GM23338 (cell line): ENCODE data around the gene VPS41.

Experiments
- CREB1 ChIP-seq: fragments of 250-450 bp; sonication (Bioruptor Pico); IDR thresholded peaks from 2 replicates; pipeline ENCODE4 v1.5.0; 2020; ENCODE audit warnings: low read depth, mild to moderate bottlenecking, moderate library complexity
- EZH2 ChIP-seq: fragments of 200-600 bp; sonication (generic); IDR thresholded peaks from one replicate; pipeline ENCODE4 v1.8.0; 2017; ENCODE audit warnings: antibody characterized with exemption, mild to moderate bottlenecking, low read depth; ENCODE audit not compliant: unreplicated experiment
- EZH2phosphoT487 ChIP-seq: fragments of 200-600 bp; sonication (generic); IDR thresholded peaks from one replicate; pipeline ENCODE4 v1.8.1; 2018; ENCODE audit warnings: antibody characterized with exemption; ENCODE audit not compliant: unreplicated experiment
- JUNB ChIP-seq: IDR thresholded peaks from one replicate; pipeline ENCODE4 v1.6.1; 2016; ENCODE audit warnings: antibody characterized with exemption; ENCODE audit not compliant: unreplicated experiment
- NANOG ChIP-seq: IDR thresholded peaks from 2 replicates; pipeline ENCODE4 v1.6.1; 2016; ENCODE audit warnings: antibody characterized with exemption, borderline replicate concordance
- POLR2AphosphoS5 ChIP-seq: IDR thresholded peaks from 2 replicates; pipeline ENCODE4 v1.6.1; 2016; ENCODE audit warnings: antibody characterized with exemption, low read depth
- STAT1 ChIP-seq: IDR thresholded peaks from one replicate; pipeline ENCODE4 v1.6.1; 2016; ENCODE audit warnings: antibody characterized with exemption; ENCODE audit not compliant: unreplicated experiment
- ZNF114 ChIP-seq: fragments of 250-450 bp; sonication (Bioruptor Pico); IDR thresholded peaks from 2 replicates; pipeline ENCODE4 v1.5.0; 2020; ENCODE audit warnings: mild to moderate bottlenecking, moderate library complexity
- ZNF331 ChIP-seq: fragments of 250-450 bp; sonication (Bioruptor Pico); IDR thresholded peaks from 2 replicates; pipeline ENCODE4 v1.5.0; 2020; ENCODE audit warnings: low read depth, mild to moderate bottlenecking, moderate library complexity
- TF ChIP-seq, protein P1 (sequence below): IDR thresholded peaks from one replicate; pipeline ENCODE4 v1.6.1; 2018; ENCODE audit warnings: antibody characterized with exemption; ENCODE audit not compliant: unreplicated experiment
- TF ChIP-seq, protein P2 (sequence below), 2 experiments: fragments of 200-600 bp in 1 of 2; sonication (generic) in 1 of 2; conservative IDR thresholded peaks; 2 replicates each; pipeline versions ENCODE4 v1.5.1 to v1.6.1; 2016 to 2017; ENCODE audit warnings: antibody characterized with exemption in 2 of 2, low read depth in 2 of 2, mild to moderate bottlenecking in 2 of 2, moderate library complexity in 1 of 2
- TF ChIP-seq, protein P3 (sequence below): IDR thresholded peaks from 2 replicates; pipeline ENCODE4 v1.6.1; 2016; ENCODE audit warnings: antibody characterized with exemption
- TF ChIP-seq, protein P4 (sequence below): fragments of 250-450 bp; sonication (Bioruptor Pico); IDR thresholded peaks from 2 replicates; pipeline ENCODE4 v1.5.0; 2020; ENCODE audit warnings: mild to moderate bottlenecking, moderate library complexity

DNA sequence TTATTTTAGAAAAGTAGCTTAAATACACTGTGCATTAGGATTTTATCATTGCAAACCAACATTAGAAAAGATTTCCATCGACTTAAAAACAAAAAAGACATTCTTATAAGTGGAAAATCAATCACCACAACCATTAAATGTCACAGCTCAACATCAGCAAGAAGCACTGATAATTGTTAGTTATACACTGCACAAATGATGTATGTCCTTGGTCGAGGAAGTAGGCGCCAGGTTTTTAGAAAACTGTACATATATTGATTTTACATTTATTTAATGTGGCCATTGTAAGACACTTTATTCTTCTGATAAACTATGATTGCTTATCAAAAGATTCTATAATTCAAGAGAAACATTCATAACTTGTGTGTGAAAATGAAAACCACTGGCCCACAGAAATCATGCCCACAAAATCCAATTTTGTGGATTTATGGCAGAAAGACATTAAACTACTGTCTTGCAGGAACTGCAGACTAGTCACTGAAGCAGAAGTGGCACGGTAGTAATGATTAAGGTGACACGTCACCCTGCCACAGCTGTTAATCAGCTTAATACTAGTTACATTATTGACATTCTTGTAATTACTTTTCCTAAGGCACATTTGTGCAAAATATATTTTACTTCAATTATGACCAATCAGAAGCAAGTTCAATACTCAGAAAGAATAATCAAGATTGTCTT is 79.4 kb downstream of the VPS41 start:
- TF ChIP-seq, protein P1, sequence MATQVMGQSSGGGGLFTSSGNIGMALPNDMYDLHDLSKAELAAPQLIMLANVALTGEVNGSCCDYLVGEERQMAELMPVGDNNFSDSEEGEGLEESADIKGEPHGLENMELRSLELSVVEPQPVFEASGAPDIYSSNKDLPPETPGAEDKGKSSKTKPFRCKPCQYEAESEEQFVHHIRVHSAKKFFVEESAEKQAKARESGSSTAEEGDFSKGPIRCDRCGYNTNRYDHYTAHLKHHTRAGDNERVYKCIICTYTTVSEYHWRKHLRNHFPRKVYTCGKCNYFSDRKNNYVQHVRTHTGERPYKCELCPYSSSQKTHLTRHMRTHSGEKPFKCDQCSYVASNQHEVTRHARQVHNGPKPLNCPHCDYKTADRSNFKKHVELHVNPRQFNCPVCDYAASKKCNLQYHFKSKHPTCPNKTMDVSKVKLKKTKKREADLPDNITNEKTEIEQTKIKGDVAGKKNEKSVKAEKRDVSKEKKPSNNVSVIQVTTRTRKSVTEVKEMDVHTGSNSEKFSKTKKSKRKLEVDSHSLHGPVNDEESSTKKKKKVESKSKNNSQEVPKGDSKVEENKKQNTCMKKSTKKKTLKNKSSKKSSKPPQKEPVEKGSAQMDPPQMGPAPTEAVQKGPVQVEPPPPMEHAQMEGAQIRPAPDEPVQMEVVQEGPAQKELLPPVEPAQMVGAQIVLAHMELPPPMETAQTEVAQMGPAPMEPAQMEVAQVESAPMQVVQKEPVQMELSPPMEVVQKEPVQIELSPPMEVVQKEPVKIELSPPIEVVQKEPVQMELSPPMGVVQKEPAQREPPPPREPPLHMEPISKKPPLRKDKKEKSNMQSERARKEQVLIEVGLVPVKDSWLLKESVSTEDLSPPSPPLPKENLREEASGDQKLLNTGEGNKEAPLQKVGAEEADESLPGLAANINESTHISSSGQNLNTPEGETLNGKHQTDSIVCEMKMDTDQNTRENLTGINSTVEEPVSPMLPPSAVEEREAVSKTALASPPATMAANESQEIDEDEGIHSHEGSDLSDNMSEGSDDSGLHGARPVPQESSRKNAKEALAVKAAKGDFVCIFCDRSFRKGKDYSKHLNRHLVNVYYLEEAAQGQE = no peak
- TF ChIP-seq JUNB (no peak), EZH2 (no peak), POLR2AphosphoS5 (no peak), CREB1 (no peak), ZNF114 (no peak), ZNF331 (no peak), NANOG (no peak), EZH2phosphoT487 (no peak), STAT1 (no peak)
- TF ChIP-seq, protein P2, sequence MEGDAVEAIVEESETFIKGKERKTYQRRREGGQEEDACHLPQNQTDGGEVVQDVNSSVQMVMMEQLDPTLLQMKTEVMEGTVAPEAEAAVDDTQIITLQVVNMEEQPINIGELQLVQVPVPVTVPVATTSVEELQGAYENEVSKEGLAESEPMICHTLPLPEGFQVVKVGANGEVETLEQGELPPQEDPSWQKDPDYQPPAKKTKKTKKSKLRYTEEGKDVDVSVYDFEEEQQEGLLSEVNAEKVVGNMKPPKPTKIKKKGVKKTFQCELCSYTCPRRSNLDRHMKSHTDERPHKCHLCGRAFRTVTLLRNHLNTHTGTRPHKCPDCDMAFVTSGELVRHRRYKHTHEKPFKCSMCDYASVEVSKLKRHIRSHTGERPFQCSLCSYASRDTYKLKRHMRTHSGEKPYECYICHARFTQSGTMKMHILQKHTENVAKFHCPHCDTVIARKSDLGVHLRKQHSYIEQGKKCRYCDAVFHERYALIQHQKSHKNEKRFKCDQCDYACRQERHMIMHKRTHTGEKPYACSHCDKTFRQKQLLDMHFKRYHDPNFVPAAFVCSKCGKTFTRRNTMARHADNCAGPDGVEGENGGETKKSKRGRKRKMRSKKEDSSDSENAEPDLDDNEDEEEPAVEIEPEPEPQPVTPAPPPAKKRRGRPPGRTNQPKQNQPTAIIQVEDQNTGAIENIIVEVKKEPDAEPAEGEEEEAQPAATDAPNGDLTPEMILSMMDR (conservative IDR thresholded peaks at IDR 0.05; ENCODE audit: low read depth in 2 of 2) = no peak
- TF ChIP-seq, protein P3, sequence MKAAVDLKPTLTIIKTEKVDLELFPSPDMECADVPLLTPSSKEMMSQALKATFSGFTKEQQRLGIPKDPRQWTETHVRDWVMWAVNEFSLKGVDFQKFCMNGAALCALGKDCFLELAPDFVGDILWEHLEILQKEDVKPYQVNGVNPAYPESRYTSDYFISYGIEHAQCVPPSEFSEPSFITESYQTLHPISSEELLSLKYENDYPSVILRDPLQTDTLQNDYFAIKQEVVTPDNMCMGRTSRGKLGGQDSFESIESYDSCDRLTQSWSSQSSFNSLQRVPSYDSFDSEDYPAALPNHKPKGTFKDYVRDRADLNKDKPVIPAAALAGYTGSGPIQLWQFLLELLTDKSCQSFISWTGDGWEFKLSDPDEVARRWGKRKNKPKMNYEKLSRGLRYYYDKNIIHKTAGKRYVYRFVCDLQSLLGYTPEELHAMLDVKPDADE = no peak
- TF ChIP-seq, protein P4, sequence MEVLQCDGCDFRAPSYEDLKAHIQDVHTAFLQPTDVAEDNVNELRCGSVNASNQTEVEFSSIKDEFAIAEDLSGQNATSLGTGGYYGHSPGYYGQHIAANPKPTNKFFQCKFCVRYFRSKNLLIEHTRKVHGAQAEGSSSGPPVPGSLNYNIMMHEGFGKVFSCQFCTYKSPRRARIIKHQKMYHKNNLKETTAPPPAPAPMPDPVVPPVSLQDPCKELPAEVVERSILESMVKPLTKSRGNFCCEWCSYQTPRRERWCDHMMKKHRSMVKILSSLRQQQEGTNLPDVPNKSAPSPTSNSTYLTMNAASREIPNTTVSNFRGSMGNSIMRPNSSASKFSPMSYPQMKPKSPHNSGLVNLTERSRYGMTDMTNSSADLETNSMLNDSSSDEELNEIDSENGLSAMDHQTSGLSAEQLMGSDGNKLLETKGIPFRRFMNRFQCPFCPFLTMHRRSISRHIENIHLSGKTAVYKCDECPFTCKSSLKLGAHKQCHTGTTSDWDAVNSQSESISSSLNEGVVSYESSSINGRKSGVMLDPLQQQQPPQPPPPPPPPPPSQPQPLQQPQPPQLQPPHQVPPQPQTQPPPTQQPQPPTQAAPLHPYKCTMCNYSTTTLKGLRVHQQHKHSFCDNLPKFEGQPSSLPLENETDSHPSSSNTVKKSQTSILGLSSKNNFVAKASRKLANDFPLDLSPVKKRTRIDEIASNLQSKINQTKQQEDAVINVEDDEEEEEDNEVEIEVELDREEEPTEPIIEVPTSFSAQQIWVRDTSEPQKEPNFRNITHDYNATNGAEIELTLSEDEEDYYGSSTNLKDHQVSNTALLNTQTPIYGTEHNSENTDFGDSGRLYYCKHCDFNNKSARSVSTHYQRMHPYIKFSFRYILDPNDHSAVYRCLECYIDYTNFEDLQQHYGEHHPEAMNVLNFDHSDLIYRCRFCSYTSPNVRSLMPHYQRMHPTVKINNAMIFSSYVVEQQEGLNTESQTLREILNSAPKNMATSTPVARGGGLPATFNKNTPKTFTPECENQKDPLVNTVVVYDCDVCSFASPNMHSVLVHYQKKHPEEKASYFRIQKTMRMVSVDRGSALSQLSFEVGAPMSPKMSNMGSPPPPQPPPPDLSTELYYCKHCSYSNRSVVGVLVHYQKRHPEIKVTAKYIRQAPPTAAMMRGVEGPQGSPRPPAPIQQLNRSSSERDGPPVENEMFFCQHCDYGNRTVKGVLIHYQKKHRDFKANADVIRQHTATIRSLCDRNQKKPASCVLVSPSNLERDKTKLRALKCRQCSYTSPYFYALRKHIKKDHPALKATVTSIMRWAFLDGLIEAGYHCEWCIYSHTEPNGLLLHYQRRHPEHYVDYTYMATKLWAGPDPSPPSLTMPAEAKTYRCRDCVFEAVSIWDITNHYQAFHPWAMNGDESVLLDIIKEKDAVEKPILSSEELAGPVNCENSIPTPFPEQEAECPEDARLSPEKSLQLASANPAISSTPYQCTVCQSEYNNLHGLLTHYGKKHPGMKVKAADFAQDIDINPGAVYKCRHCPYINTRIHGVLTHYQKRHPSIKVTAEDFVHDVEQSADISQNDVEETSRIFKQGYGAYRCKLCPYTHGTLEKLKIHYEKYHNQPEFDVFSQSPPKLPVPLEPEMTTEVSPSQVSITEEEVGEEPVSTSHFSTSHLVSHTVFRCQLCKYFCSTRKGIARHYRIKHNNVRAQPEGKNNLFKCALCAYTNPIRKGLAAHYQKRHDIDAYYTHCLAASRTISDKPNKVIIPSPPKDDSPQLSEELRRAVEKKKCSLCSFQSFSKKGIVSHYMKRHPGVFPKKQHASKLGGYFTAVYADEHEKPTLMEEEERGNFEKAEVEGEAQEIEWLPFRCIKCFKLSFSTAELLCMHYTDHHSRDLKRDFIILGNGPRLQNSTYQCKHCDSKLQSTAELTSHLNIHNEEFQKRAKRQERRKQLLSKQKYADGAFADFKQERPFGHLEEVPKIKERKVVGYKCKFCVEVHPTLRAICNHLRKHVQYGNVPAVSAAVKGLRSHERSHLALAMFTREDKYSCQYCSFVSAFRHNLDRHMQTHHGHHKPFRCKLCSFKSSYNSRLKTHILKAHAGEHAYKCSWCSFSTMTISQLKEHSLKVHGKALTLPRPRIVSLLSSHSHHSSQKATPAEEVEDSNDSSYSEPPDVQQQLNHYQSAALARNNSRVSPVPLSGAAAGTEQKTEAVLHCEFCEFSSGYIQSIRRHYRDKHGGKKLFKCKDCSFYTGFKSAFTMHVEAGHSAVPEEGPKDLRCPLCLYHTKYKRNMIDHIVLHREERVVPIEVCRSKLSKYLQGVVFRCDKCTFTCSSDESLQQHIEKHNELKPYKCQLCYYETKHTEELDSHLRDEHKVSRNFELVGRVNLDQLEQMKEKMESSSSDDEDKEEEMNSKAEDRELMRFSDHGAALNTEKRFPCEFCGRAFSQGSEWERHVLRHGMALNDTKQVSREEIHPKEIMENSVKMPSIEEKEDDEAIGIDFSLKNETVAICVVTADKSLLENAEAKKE = no peak
